Measurements from ENCODE around the gene GBP1.
"Not testable (repeated sequence)": the region's sequence is repeated elsewhere in the genome, so short reads cannot be mapped to it uniquely, and the experiment has no call there.

The GBP1 gene

GRCh38 chr1:89050649-89051033, 14.4 kb downstream of the GBP1 start:
- Histone ChIP-seq H3K9ac (ENCODE audit: low read depth, low read length) (no peak overlapping the region), H3K36me3 (ENCODE audit: control insufficient read depth, insufficient read depth, low read length) (no peaks in the 10 kb centered on the region), H3K27me3 (ENCODE audit: control insufficient read depth, insufficient read depth, low read length) (no peaks in the 10 kb centered on the region), H3K4me1 (ENCODE audit: control insufficient read depth, insufficient read depth, low read length) (no peaks in the 10 kb centered on the region), H3K9me3 (ENCODE audit: control insufficient read depth, insufficient read depth, low read length) (no peaks in the 10 kb centered on the region), H3K4me3 (ENCODE audit: low read depth, low read length) (no peak overlapping the region)

GRCh38 chr1:89049901-89050648, 14.9 kb downstream of the GBP1 start:
- not testable (repeated sequence) for H3K27me3 ChIP-seq (ENCODE audit: control insufficient read depth, insufficient read depth, low read length); H3K9me3 ChIP-seq (ENCODE audit: control insufficient read depth, insufficient read depth, low read length); H3K4me1 ChIP-seq (ENCODE audit: control insufficient read depth, insufficient read depth, low read length); H3K9ac ChIP-seq (ENCODE audit: low read depth, low read length); H3K4me3 ChIP-seq (ENCODE audit: low read depth, low read length); H3K36me3 ChIP-seq (ENCODE audit: control insufficient read depth, insufficient read depth, low read length)

- H3K9ac ChIP-seq (ENCODE audit: low read depth, low read length); H3K27me3 ChIP-seq (ENCODE audit: control insufficient read depth, insufficient read depth, low read length); H3K4me3 ChIP-seq (ENCODE audit: low read depth, low read length); H3K4me1 ChIP-seq (ENCODE audit: control insufficient read depth, insufficient read depth, low read length); H3K9me3 ChIP-seq (ENCODE audit: control insufficient read depth, insufficient read depth, low read length); H3K36me3 ChIP-seq (ENCODE audit: control insufficient read depth, insufficient read depth, low read length): not testable (repeated sequence)
These were observed 15.8 kb downstream of the GBP1 start for GRCh38 chr1:89049187-89049586.

GRCh38 chr1:89047734-89048133, 17.3 kb downstream of the GBP1 start:
- H3K4me1 ChIP-seq (ENCODE audit: control insufficient read depth, insufficient read depth, low read length) = no peaks in the 10 kb centered on the region
- H3K4me3 ChIP-seq (ENCODE audit: low read depth, low read length) = no peak overlapping the region
- H3K27me3 ChIP-seq (ENCODE audit: control insufficient read depth, insufficient read depth, low read length) = no peaks in the 10 kb centered on the region
- no peaks in the 10 kb centered on the region for H3K36me3 ChIP-seq (ENCODE audit: control insufficient read depth, insufficient read depth, low read length)
- H3K9me3 ChIP-seq (ENCODE audit: control insufficient read depth, insufficient read depth, low read length) = peaks cover 6% of the 10 kb centered on the region
- H3K9ac ChIP-seq (ENCODE audit: low read depth, low read length) = no peak overlapping the region

GRCh38 chr1:89046318-89047183, 18.5 kb downstream of the GBP1 start:
- not testable (repeated sequence) for H3K36me3 ChIP-seq (ENCODE audit: control insufficient read depth, insufficient read depth, low read length); H3K27me3 ChIP-seq (ENCODE audit: control insufficient read depth, insufficient read depth, low read length); H3K9ac ChIP-seq (ENCODE audit: low read depth, low read length); H3K9me3 ChIP-seq (ENCODE audit: control insufficient read depth, insufficient read depth, low read length); H3K4me3 ChIP-seq (ENCODE audit: low read depth, low read length); H3K4me1 ChIP-seq (ENCODE audit: control insufficient read depth, insufficient read depth, low read length)

- H3K36me3 ChIP-seq (ENCODE audit: control insufficient read depth, insufficient read depth, low read length) = no peaks in the 10 kb centered on the region
- no peak overlapping the region for H3K9ac ChIP-seq (ENCODE audit: low read depth, low read length)
- H3K9me3 ChIP-seq (ENCODE audit: control insufficient read depth, insufficient read depth, low read length) = peaks cover 6% of the 10 kb centered on the region
- H3K27me3 ChIP-seq (ENCODE audit: control insufficient read depth, insufficient read depth, low read length) = no peaks in the 10 kb centered on the region
- no peak overlapping the region for H3K4me3 ChIP-seq (ENCODE audit: low read depth, low read length)
- no peaks in the 10 kb centered on the region for H3K4me1 ChIP-seq (ENCODE audit: control insufficient read depth, insufficient read depth, low read length)
These were observed 19.9 kb downstream of the GBP1 start for GRCh38 chr1:89044970-89045721.

- no peak overlapping the region for H3K4me3 ChIP-seq (ENCODE audit: low read depth, low read length)
- no peaks in the 10 kb centered on the region for H3K36me3 ChIP-seq (ENCODE audit: control insufficient read depth, insufficient read depth, low read length)
- no peaks in the 10 kb centered on the region for H3K4me1 ChIP-seq (ENCODE audit: control insufficient read depth, insufficient read depth, low read length)
These were observed 21.1 kb downstream of the GBP1 start for GRCh38 chr1:89043940-89044339.

GRCh38 chr1:89042491-89042890, 22.5 kb downstream of the GBP1 start:
- Histone ChIP-seq H3K4me3 (ENCODE audit: low read depth, low read length) (no peak overlapping the region), H3K9me3 (ENCODE audit: control insufficient read depth, insufficient read depth, low read length) (peaks cover 6% of the 10 kb centered on the region), H3K36me3 (ENCODE audit: control insufficient read depth, insufficient read depth, low read length) (no peaks in the 10 kb centered on the region), H3K27me3 (ENCODE audit: control insufficient read depth, insufficient read depth, low read length) (no peaks in the 10 kb centered on the region), H3K4me1 (ENCODE audit: control insufficient read depth, insufficient read depth, low read length) (no peaks in the 10 kb centered on the region), H3K9ac (ENCODE audit: low read depth, low read length) (no peak overlapping the region)

More at GRCh38 chr1:89043940-89044339, 21.1 kb downstream of the GBP1 start:
- no peaks in the 10 kb centered on the region for H3K27me3 ChIP-seq (ENCODE audit: control insufficient read depth, insufficient read depth, low read length)
- peaks cover 6% of the 10 kb centered on the region for H3K9me3 ChIP-seq (ENCODE audit: control insufficient read depth, insufficient read depth, low read length)
- no peak overlapping the region for H3K9ac ChIP-seq (ENCODE audit: low read depth, low read length)

GRCh38 chr1:89041721-89042120, 23.3 kb downstream of the GBP1 start:
- H3K9me3 ChIP-seq (ENCODE audit: control insufficient read depth, insufficient read depth, low read length) = peaks cover 6% of the 10 kb centered on the region
- no peaks in the 10 kb centered on the region for H3K27me3 ChIP-seq (ENCODE audit: control insufficient read depth, insufficient read depth, low read length)
- H3K4me1 ChIP-seq (ENCODE audit: control insufficient read depth, insufficient read depth, low read length) = no peaks in the 10 kb centered on the region
- H3K4me3 ChIP-seq (ENCODE audit: low read depth, low read length) = no peak overlapping the region
- H3K9ac ChIP-seq (ENCODE audit: low read depth, low read length) = no peak overlapping the region
- H3K36me3 ChIP-seq (ENCODE audit: control insufficient read depth, insufficient read depth, low read length) = no peaks in the 10 kb centered on the region

GRCh38 chr1:89041119-89041641, 23.8 kb downstream of the GBP1 start:
- no peaks in the 10 kb centered on the region for H3K27me3 ChIP-seq (ENCODE audit: control insufficient read depth, insufficient read depth, low read length)
- peaks cover 6% of the 10 kb centered on the region for H3K9me3 ChIP-seq (ENCODE audit: control insufficient read depth, insufficient read depth, low read length)
- no peak overlapping the region for H3K9ac ChIP-seq (ENCODE audit: low read depth, low read length)
- H3K4me1 ChIP-seq (ENCODE audit: control insufficient read depth, insufficient read depth, low read length) = no peaks in the 10 kb centered on the region
- no peaks in the 10 kb centered on the region for H3K36me3 ChIP-seq (ENCODE audit: control insufficient read depth, insufficient read depth, low read length)
- no peak overlapping the region for H3K4me3 ChIP-seq (ENCODE audit: low read depth, low read length)

GRCh38 chr1:89040315-89040626, 24.7 kb downstream of the GBP1 start:
- Histone ChIP-seq H3K9me3 (ENCODE audit: control insufficient read depth, insufficient read depth, low read length) (peaks cover 6% of the 10 kb centered on the region), H3K27me3 (ENCODE audit: control insufficient read depth, insufficient read depth, low read length) (no peaks in the 10 kb centered on the region), H3K4me1 (ENCODE audit: control insufficient read depth, insufficient read depth, low read length) (no peaks in the 10 kb centered on the region), H3K36me3 (ENCODE audit: control insufficient read depth, insufficient read depth, low read length) (no peaks in the 10 kb centered on the region), H3K9ac (ENCODE audit: low read depth, low read length) (no peak overlapping the region), H3K4me3 (ENCODE audit: low read depth, low read length) (no peak overlapping the region)
